Spleen (tissue), 7 donors: ENCODE results near the gene CRYGB.

ENCODE experiments used
- POLR2AphosphoS5 ChIP-seq, 3 donors: sonication (generic); formaldehyde crosslinking; IDR thresholded peaks; one replicate each; pipeline ENCODE4 v1.5.1; 2017; ENCODE audit warnings: antibody characterized with exemption in 3 of 3
- TF ChIP-seq, protein P1 (sequence below), 11 experiments: fragments of 200-600 bp in 7 of 11; fragments of 450-650 bp in 4 of 11; sonication (generic) in 4 of 11; IDR thresholded peaks in 8 of 11; conservative IDR thresholded peaks in 3 of 11; 1 replicate in 7 of 11; 2 replicates in 4 of 11; pipeline versions ENCODE4 v1.4.0 to v1.8.0; 2016 to 2021; ENCODE audit warnings: antibody characterized with exemption in 11 of 11, inconsistent platforms in 4 of 11, mild to moderate bottlenecking in 1 of 11
- donor health status: DM: no; HTN: no; CAD: no; lungs with moderate emphysema.
- donor health status: DM: no; HTN: no; CAD: no.
- donor health status: DM: no; HTN: no; CAD: no.

- TF ChIP-seq, protein P1, sequence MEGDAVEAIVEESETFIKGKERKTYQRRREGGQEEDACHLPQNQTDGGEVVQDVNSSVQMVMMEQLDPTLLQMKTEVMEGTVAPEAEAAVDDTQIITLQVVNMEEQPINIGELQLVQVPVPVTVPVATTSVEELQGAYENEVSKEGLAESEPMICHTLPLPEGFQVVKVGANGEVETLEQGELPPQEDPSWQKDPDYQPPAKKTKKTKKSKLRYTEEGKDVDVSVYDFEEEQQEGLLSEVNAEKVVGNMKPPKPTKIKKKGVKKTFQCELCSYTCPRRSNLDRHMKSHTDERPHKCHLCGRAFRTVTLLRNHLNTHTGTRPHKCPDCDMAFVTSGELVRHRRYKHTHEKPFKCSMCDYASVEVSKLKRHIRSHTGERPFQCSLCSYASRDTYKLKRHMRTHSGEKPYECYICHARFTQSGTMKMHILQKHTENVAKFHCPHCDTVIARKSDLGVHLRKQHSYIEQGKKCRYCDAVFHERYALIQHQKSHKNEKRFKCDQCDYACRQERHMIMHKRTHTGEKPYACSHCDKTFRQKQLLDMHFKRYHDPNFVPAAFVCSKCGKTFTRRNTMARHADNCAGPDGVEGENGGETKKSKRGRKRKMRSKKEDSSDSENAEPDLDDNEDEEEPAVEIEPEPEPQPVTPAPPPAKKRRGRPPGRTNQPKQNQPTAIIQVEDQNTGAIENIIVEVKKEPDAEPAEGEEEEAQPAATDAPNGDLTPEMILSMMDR (IDR thresholded peaks at IDR 0.05 in 8 of 11, conservative IDR thresholded peaks at IDR 0.05 in 3 of 11): no peak
- TF ChIP-seq POLR2AphosphoS5 (IDR thresholded peaks at IDR 0.05): no peak
Observed at GRCh38 chr2:208101716-208102631, 44.0 kb downstream of the CRYGB start.
